K562 (cell line): ENCODE measurements around the gene USP32. TPM values are rescaled to one million over a fixed set of nuclear protein-coding genes. Genes with fewer than 3 reads are reported as not detected.
"Not testable (repeated sequence)": the region's sequence is repeated elsewhere in the genome, so short reads cannot be mapped to it uniquely, and the experiment has no call there.

Experiments
- ATAC-seq: fragments of 200-7000 bp; cut with Tn5 transposase; 3 replicates; pipeline ENCODE4 v1.9.1; 2020; ENCODE audit warnings: moderate library complexity
- BruUV-seq: library from RNA; stranded (reverse); fragments of 400-500 nt; replicated peaks from 2 replicates; lab custom pipeline; 2021; lab: Mats Ljungman, UMichigan
- CTCF ChIA-PET: fragments of 300-600 bp; formaldehyde crosslinking; extraction: SDS; loops from one replicate; lab custom pipeline; 2021; ENCODE audit warnings: low intra/inter-chr PET ratio; lab: Yijun Ruan, JAX
- POLR2A ChIA-PET: fragments of 300-600, 350-650 bp; sonication (Branson Sonifier 250); formaldehyde crosslinking; extraction: SDS; loops from one replicate; lab custom pipeline; 2021; ENCODE audit warnings: antibody characterized with exemption, inconsistent platforms; lab: Yijun Ruan, JAX
- DNase-seq, 4 experiments: peaks; one replicate each; pipeline versions ENCODE4 v3.0.0 to v3.0.0-alpha.2; 2011 to 2018; ENCODE audit warnings: low spot score in 3 of 4, mixed read lengths in 3 of 4; ENCODE audit errors: extremely low read depth in 1 of 4
- FAIRE-seq: peaks from 2 replicates; lab custom pipeline; 2011; peaks lifted over from hg19 to GRCh38; lab: Jason Lieb, UNC
- H2AFZ ChIP-seq: 2 replicates; pipeline ENCODE4 v1.6.0; 2011; ENCODE audit warnings: low read depth, low read length, control low read depth, inconsistent platforms
- H3K27ac ChIP-seq: fragments of 200-600 bp; 3 replicates; pipeline ENCODE4 v1.8.0; 2011; ENCODE audit warnings: low read depth, mild to moderate bottlenecking, control low read depth, inconsistent platforms, low read length, moderate library complexity, mixed read lengths; ENCODE audit errors: extremely low read depth
- H3K27me3 ChIP-seq, 2 experiments: fragments of 300-600 bp in 1 of 2; 2 replicates in 1 of 2; 3 replicates in 1 of 2; pipeline versions ENCODE4 v1.6.0 to v1.8.0; 2011; ENCODE audit warnings: inconsistent platforms in 2 of 2, low read length in 2 of 2, mild to moderate bottlenecking in 1 of 2, mixed read lengths in 1 of 2, moderate library complexity in 1 of 2; ENCODE audit not compliant: control insufficient read depth in 2 of 2, insufficient read depth in 2 of 2
- H3K36me3 ChIP-seq: fragments of 300-600 bp; 3 replicates; pipeline ENCODE4 v1.8.0; 2011; ENCODE audit warnings: mild to moderate bottlenecking, low read length, inconsistent platforms; ENCODE audit not compliant: control insufficient read depth, insufficient read depth
- H3K4me1 ChIP-seq, 2 experiments: fragments of 200-600 bp in 1 of 2; replicated peaks in 1 of 2; 2 replicates in 1 of 2; 3 replicates in 1 of 2; pipeline versions ENCODE4 v1.5.1 to v1.8.0; 2011; ENCODE audit warnings: inconsistent platforms in 2 of 2, low read length in 2 of 2, mild to moderate bottlenecking in 1 of 2, mixed read lengths in 1 of 2, moderate library complexity in 1 of 2; ENCODE audit not compliant: control insufficient read depth in 2 of 2, insufficient read depth in 2 of 2
- H3K4me2 ChIP-seq: 2 replicates; pipeline ENCODE4 v1.6.1; 2011; ENCODE audit warnings: low read length, control low read depth, inconsistent platforms, mixed read lengths; ENCODE audit not compliant: insufficient read depth
- H3K4me3 ChIP-seq: fragments of 200-600 bp; sonication (generic), shearing (Covaris generic); 2 replicates; pipeline ENCODE4 v1.5.1; 2016; ENCODE audit warnings: control low read depth, inconsistent platforms
- H3K79me2 ChIP-seq: fragments of 200-600 bp; 3 replicates; pipeline ENCODE4 v1.8.0; 2011; ENCODE audit warnings: low read length, inconsistent platforms; ENCODE audit not compliant: control insufficient read depth, insufficient read depth
- H3K9ac ChIP-seq, 2 experiments: 2 replicates each; pipeline versions ENCODE4 v1.6.0 to v1.6.1; 2011; ENCODE audit warnings: low read depth in 2 of 2, low read length in 2 of 2, control low read depth in 1 of 2, inconsistent platforms in 1 of 2, mild to moderate bottlenecking in 1 of 2, mixed read lengths in 1 of 2; ENCODE audit not compliant: insufficient read depth in 1 of 2
- H3K9me1 ChIP-seq: one replicate; pipeline ENCODE4 v1.6.0; 2011; ENCODE audit warnings: inconsistent platforms, mild to moderate bottlenecking, low read length, moderate library complexity; ENCODE audit not compliant: control insufficient read depth, insufficient read depth
- H3K9me3 ChIP-seq: replicated peaks from 2 replicates; pipeline ENCODE4 v1.5.1; 2011; ENCODE audit warnings: low read depth, low read length, inconsistent platforms; ENCODE audit not compliant: control insufficient read depth, insufficient read depth
- H4K20me1 ChIP-seq: replicated peaks from 2 replicates; pipeline ENCODE4 v1.6.1; 2011; ENCODE audit warnings: low read length, inconsistent platforms, mixed read lengths; ENCODE audit not compliant: control insufficient read depth, insufficient read depth
- ZBTB11 ChIP-seq, 3 experiments: fragments of 200-800 bp in 1 of 3; fragments of 250-450 bp in 1 of 3; fragments of 450-650 bp in 1 of 3; sonication (Bioruptor Pico) in 1 of 3; sonication (Bioruptor generic) in 1 of 3; formaldehyde crosslinking in 1 of 3; IDR thresholded peaks; 2 replicates each; pipeline versions ENCODE4 v1.6.1 to v1.8.0; 2016 to 2022; ENCODE audit warnings: mild to moderate bottlenecking in 2 of 3, missing genetic modification characterization in 2 of 3, missing compliant biosample characterization in 1 of 3, moderate library complexity in 1 of 3
- WGBS: fragments of 100-300 bp; shearing (Covaris generic); methylation state at CpG from one replicate; pipeline ENCODE4 v1.1.6; 2016; ENCODE audit warnings: low coverage, mixed read lengths; ENCODE audit not compliant: insufficient coverage; ENCODE audit errors: missing lambda C conversion rate; 5-methylcytosine and 5-hydroxymethylcytosine counted together
- in situ Hi-C: fragments of 300-500 bp; cut with MboI; formaldehyde crosslinking; loops from 4 replicates; pipeline ENCODE4 v1.15.0; 2018; ENCODE audit warnings: inconsistent platforms, mixed read lengths
- intact Hi-C: fragments of 100-400 bp; cut with micrococcal nuclease; formaldehyde crosslinking; loops from 2 replicates; pipeline ENCODE4 v1.14.2; 2022
- polyA plus RNA-seq, 8 experiments: library from polyadenylated mRNA; depleted of rRNA in 4 of 8; stranded (reverse) in 5 of 8; unstranded in 3 of 8; fragments of >200 nt; fragmentation: Nextera tagmentation in 2 of 8; fragmentation: Illumina TruSeq in 1 of 8; extraction: Ambion mirVana in 2 of 8; extraction: Trizol in 1 of 8; gene quantifications; 2 replicates each; pipeline versions ENCODE4 v1.2.1 to v1.2.3, GENCODE V29; 2011 to 2014; ENCODE audit warnings: inconsistent platforms in 1 of 8, missing spikeins in 1 of 8
- total RNA-seq, 7 experiments: library from RNA; depleted of rRNA in 6 of 7; stranded (reverse); fragments of >200 nt in 6 of 7; fragmentation: Illumina TruSeq in 2 of 7; extraction: Trizol in 2 of 7; gene quantifications; 2 replicates each; pipeline versions ENCODE4 v1.2.1 to v1.2.3, GENCODE V29; 2011 to 2021; ENCODE audit warnings: low replicate concordance in 1 of 7

USP32 gene
- total and polyA plus RNA-seq, 9 of the 15 experiments (the other 6 are each of a cell fraction or from before 2014, with no cell fraction given): 18.0 to 69.3 (median 47.1) TPM

DNA sequence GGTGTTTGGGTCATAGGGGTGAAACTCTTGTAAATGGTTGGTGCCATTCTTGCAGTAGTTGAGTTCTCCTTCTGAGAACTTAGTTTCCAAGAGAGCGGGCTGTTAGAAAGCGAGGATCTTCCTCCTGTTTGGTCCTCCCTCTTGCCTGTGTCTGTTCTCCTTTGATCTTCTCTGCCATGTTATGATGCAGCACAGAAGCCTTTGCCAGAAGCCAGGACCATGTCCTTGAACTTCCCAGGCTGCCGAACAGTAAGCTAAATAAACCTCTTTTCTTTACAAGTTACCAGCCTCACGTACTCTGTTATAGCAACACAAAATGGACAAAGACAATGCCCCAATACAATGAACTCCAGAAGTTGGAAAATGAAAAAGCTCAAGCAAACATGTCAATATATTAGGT lies 201.9 kb downstream of the USP32 start:
- H3K9ac ChIP-seq, intact Hi-C loops, DNase-seq, H3K9me1 ChIP-seq, BruUV-seq, POLR2A ChIA-PET, H2AFZ ChIP-seq, H3K4me2 ChIP-seq, H3K9me3 ChIP-seq, ATAC-seq, H3K4me1 ChIP-seq, FAIRE-seq, H3K4me3 ChIP-seq, H4K20me1 ChIP-seq, H3K79me2 ChIP-seq, H3K27me3 ChIP-seq, H3K27ac ChIP-seq, CTCF ChIA-PET, in situ Hi-C loops: not testable (repeated sequence)
- 91% methylated on average over 4 of the region's 4 CpGs for WGBS
- peak in 1 of 3 experiments; percentile 81; a peak in 2 of 6 replicates for TF ChIP-seq ZBTB11 (CRISPR knock-in tag; IDR thresholded peaks at IDR 0.05)
- peaks cover 86% of the 10 kb centered on the region for H3K36me3 ChIP-seq
